ENCODE data around the gene RPUSD3.

- no peak for TF ChIP-seq TAF1 (IDR thresholded peaks at IDR 0.05; ENCODE audit: low read depth)
- TF ChIP-seq EP300 (IDR thresholded peaks at IDR 0.05; ENCODE audit: borderline replicate concordance): no peak
- TF ChIP-seq MAX (IDR thresholded peaks at IDR 0.05): no peak
- no peak for TF ChIP-seq CREB1 (IDR thresholded peaks at IDR 0.05; ENCODE audit: low read depth)
- TF ChIP-seq RAD21 (IDR thresholded peaks at IDR 0.05; ENCODE audit: low read depth): no peak
- TF ChIP-seq EGR1 (IDR thresholded peaks at IDR 0.05): no peak
- TF ChIP-seq REST (IDR thresholded peaks at IDR 0.05; ENCODE audit: low read depth): no peak
- TF ChIP-seq FOXM1 (IDR thresholded peaks at IDR 0.05; ENCODE audit: borderline replicate concordance, low read depth): no peak
- no peak for TF ChIP-seq NFIC (IDR thresholded peaks at IDR 0.05)
- TF ChIP-seq USF1 (IDR thresholded peaks at IDR 0.05): no peak
Measured at GRCh38 chr3:9866639-9867038, 22.8 kb upstream of the RPUSD3 start.
